ENCODE data around the gene XG.
"Not testable (repeated sequence)": the region's sequence is repeated elsewhere in the genome, so short reads cannot be mapped to it uniquely, and the experiment has no call there.

Gene XG

GRCh38 chrX:2735270-2735669 lies 16.6 kb upstream of the XG start:
- no peak for DNase-seq

DNA sequence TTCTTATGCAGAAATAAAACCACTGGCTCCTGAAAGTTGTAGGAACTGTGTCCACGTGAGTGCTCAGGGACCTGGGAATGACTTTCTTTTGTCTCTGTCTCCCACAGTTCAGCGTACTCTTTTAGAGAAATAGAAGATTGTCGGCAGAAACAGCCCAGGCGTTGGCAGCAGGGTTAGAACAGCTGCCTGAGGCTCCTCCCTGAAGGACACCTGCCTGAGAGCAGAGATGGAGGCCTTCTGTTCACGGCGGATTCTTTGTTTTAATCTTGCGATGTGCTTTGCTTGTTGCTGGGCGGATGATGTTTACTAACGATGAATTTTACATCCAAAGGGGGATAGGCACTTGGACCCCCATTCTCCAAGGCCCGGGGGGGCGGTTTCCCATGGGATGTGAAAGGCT lies 11.2 kb upstream of the XG start:
- DNase-seq: no peak

DNA sequence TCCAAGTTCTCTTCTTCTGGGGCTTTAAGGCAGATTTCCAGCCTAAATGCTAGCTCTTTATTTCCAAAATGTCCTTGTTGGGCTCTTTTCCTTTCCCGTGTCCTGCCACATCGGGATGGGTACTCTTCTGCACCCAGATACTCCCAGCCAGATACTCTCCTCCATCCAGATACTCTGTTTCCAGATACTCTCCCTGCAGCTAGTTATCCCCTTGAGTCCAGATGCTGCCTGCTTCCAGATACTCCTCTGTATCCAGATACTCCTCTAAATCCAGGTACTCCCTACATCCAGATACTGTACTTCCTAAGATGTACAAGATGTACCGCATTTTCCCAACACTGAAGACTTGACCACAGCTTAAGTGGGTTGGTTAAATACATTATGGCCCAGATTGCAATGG lies 10.5 kb upstream of the XG start:
- DNase-seq: no peak

GRCh38 chrX:2746250-2746649 lies 5.6 kb upstream of the XG start:
- not testable (repeated sequence) for DNase-seq

DNA sequence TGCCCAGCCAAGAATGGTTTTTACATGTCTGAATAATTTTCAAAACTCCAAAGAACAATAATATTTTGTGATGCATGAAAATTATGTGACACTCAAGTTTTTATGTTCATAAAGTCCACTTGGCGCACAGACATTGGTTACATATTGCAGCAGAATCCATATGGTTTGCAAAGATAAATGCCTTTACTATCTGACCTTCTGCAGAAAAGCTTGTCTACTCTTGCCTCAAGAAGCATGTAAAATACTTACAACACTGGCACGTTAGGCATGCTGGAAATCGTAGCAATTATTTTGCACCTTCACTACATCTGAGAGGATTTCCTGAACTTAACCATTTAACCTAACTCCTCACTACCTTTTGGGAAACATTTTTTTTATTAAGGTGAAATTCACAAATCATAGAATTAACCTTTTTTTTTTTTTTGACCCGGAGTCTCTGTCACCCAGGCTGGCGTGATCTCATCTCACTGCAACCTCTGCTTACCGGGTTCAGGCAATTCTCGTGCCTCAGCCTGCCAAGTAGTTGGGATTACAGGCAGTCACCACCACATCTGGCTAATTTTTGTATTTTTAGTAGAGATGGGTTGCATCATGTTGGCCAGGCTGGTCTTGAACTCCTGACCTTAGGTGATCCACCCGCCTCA lies 3.5 kb upstream of the XG start:
- DNase-seq: no peak

GRCh38 chrX:2748815-2749188 lies 3.0 kb upstream of the XG start:
- no peak for DNase-seq

- DNase-seq: no peak
These were observed 549 bp upstream of the XG start for GRCh38 chrX:2751291-2751690.

GRCh38 chrX:2752441-2752840 lies 601 bp downstream of the XG start:
- DNase-seq: not testable (repeated sequence)

DNA sequence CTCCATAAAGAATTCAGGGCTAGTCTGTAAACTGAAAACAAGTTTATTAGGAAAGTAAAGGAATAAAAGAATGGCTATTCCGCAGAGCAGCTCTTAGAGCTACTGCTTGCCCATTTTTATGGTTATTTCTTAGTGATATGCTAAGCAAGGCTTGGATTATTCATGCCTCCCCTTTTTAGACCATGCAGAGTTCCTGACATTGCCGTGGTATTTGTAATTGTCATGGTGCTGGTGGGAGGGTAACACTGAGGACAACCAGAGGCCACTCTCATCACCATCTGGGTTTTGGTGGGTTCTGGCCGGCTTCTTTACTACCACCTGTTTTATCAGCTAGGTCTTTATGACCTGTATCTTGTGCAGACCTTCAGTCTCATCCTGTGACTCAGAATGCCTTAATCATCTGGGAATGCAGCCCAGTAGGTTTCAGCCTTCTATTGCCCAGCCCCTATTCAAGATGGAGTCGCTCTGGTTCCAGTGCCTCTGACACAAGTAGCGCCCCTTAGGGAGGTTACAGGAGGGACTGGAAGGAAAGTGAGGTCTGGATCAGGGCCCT lies 3.4 kb downstream of the XG start:
- DNase-seq: not testable (repeated sequence)

- DNase-seq: no peak
These were observed 4.7 kb downstream of the XG start for GRCh38 chrX:2756548-2756947.

DNA sequence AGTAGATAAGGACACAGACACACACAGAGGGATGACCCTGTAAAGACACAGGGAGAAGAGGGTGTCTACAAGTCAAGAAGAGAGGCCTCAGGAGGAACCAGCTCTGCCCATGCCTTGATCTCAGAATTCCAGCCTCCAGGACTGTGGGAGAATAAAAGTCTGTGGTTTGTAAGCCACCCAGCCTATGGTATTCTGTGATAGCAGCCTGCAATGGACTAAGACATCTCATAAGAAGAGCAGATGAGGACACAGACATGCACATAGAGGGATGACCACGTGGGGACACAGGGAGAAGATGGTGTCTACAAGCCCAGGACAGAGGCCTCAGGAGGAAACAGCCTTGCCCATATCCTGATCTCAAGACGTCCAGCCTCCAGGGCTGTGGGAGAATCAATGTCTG lies 9.4 kb downstream of the XG start:
- DNase-seq: no peak

- DNase-seq: not testable (repeated sequence)
These were observed 10.8 kb downstream of the XG start for GRCh38 chrX:2762671-2763070.

DNA sequence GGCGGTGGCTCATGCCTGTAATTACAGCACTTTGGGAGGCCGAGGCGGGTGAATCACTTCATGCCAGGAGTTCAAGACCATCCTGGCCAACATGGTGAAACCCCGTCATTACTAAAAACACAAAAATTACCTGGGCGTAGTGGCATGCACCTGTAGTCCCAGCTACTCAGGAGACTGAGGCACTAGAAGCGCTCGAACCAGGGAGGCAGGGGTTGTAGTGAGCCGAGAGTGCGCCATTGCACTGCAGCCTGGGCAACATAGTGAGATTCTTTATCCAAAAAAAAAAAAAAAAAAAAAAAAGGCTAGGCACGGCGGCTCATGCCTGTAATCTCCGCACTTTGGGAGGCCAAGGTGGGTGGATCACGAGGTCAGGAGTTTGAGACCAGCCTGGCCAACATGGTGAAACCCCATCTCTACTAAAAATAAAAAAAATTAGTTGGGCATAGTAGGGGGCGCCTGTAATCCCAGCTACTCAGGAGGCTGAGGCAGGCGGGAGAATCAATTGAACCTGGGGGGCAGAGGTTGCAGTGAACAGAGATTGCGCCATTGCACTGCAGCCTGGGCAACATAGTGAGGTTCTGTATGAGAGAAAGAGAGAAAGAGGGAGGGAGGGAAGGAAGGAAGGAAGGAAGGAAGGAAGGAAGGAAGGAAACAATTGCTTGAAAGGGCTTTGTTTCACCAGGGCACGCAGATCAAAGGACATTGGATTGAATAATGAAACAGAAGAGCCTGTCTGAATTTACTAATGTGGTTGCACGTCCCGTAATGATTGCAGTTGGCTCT lies 13.1 kb downstream of the XG start:
- DNase-seq: not testable (repeated sequence)

GRCh38 chrX:2765549-2765830 lies 13.7 kb downstream of the XG start:
- DNase-seq: no peak

GRCh38 chrX:2766906-2767305 lies 15.1 kb downstream of the XG start:
- DNase-seq: no peak

- DNase-seq: no peak
These were observed 16.0 kb downstream of the XG start for GRCh38 chrX:2767631-2768455.

DNA sequence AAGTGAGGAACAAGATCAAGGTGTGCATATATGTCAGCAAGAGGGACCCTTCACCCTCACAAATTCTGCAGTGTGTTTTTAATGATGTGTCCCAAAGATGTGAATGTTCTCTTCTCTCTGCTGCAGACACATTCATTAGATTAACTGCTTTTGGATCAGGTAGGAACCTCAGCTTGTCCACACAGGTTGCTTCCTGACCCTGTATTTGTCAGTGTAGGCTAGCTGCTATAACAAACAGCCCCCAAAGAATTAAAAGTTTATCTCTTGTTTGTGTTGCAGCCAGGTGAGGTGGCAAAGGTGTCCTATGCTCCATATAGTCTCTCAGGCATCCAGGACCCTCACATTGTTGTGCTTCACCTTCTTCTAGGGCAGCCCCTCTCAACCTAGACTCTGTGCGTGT lies 17.8 kb downstream of the XG start:
- no peak for DNase-seq

DNA sequence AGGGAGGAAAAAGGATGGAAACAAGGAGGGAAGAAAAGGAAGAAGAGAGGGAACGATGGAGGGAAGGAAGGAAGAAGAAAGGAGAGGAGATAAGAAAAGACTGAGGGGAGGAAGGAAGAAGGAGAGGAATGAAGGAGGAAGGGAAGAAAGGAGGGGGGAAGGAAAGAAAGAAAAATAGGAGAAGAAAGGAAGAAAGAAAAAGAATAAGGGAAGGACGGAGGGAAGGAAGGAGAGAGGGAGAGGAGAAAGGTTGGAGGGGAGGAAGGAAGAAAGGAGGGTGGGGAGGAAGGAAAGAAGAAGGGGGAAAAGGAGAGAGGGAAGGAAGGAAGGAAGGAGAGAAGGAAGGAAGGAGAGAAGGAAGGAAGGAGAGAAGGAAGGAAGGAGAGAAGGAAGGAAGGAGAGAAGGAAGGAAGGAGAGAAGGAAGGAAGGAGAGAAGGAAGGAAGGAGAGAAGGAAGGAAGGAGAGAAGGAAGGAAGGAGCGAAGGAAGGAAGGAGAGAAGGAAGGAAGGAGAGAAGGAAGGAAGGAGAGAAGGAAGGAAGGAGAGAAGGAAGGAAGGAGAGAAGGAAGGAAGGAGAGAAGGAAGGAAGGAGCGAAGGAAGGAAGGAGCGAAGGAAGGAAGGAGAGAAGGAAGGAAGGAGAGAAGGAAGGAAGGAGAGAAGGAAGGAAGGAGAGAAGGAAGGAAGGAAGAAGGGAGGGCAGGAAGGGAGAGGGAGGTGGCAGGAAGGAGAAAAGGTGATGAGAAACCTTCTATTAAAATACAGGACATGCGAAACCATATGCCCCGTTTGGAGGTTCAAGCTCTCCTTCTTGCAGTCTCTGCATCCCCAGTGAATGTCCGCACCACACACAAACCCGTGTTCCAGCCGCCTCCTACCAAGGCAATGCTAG lies 21.6 kb downstream of the XG start:
- DNase-seq: not testable (repeated sequence)

- no peak for DNase-seq
These were observed 22.2 kb downstream of the XG start for GRCh38 chrX:2774057-2774456.

DNA sequence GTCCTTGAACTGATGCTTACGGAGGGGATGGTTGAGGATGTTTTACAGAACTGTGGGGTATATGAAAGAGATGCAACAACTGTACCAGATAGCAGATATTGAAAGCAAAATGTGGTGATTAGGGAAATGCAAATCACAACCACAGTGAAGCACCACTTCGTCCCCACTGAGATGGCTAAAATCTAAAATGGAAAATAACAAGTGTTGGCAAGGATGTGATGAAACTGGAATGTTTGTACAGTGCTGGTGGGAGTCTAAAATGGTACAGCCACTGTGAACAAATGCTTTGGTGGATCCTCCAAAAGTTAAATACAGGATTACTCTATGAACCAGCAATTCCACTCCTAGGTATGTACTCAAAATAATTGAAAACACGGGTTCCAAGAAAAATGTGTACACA lies 22.9 kb downstream of the XG start:
- DNase-seq: no peak

DNA sequence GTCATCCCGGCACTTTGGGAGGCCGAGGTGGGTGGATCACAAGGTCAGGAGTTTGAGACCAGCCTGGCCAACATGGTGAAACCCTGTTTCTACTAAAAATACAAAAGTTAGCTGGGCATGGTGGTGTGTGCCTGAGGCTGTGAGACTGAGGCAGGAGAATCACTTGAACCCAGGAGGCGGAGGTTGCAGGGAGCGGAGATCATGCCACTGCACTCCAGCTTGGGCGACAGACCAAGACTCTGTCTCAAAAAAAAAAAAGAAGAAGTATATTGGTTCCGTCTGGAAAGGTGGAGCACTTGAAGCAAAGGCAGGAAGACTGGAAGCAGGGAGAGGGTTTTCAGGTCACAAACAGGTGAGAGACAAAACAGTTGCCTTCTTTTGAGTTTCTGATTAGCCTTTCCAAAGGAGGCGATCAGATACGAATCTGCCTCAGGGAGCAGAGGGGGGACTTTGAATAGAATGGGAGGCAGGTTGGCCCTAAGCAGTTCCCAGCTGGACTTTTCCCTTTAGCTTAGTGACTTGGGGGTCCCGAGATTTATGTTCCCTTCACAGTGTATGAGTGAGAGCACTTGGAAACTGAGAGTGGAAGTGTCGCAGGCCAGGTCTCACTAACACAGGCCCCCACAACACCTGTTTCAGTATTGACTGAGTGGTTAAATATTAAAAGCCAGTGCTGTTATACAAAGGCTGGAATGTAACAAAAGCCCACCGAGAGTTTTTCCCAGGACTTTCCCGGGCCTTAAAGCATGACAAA lies 28.8 kb downstream of the XG start:
- not testable (repeated sequence) for DNase-seq

GRCh38 chrX:2781226-2781571 lies 29.4 kb downstream of the XG start:
- no peak for DNase-seq
